K562 (cell line): ENCODE data around the gene SPIN1. TPM values are rescaled to one million over a fixed set of nuclear protein-coding genes. Genes with fewer than 3 reads are reported as not detected.

Experiments used
- AFF4 ChIP-seq: sonication (generic); formaldehyde crosslinking; IDR thresholded peaks from 2 replicates; pipeline ENCODE4 v1.8.0; 2023; ENCODE audit warnings: mild to moderate bottlenecking, missing genetic modification reagents
- CBX3 ChIP-seq, 2 experiments: IDR thresholded peaks; 1 replicate in 1 of 2; 2 replicates in 1 of 2; pipeline ENCODE4 v1.6.1; 2012; ENCODE audit warnings: inconsistent platforms in 2 of 2, low read length in 2 of 2, borderline replicate concordance in 1 of 2, control low read depth in 1 of 2
- CTBP1 ChIP-seq: fragments of 450-650 bp; IDR thresholded peaks from 2 replicates; pipeline ENCODE4 v1.6.1; 2016; ENCODE audit warnings: borderline replicate concordance
- FOXJ2 ChIP-seq: fragments of 200-800 bp; sonication (Bioruptor generic); IDR thresholded peaks from 2 replicates; pipeline ENCODE4 v1.6.1; 2016; ENCODE audit warnings: missing genetic modification characterization, missing compliant biosample characterization
- NONO ChIP-seq, 2 experiments: fragments of 200-400 bp in 1 of 2; fragments of 450-650 bp in 1 of 2; formaldehyde crosslinking in 1 of 2; IDR thresholded peaks; 2 replicates each; pipeline ENCODE4 v1.6.1; 2017; ENCODE audit warnings: low read depth in 2 of 2, mild to moderate bottlenecking in 2 of 2, moderate library complexity in 2 of 2, low read length in 1 of 2
- POLR2G ChIP-seq: fragments of 200-400 bp; formaldehyde crosslinking; IDR thresholded peaks from 2 replicates; pipeline ENCODE4 v1.6.1; 2017; ENCODE audit warnings: low read depth, mild to moderate bottlenecking, antibody characterized with exemption, low read length, moderate library complexity
- PTTG1 ChIP-seq: fragments of 450-650 bp; IDR thresholded peaks from 2 replicates; pipeline ENCODE4 v1.6.1; 2016; ENCODE audit warnings: low read depth, mild to moderate bottlenecking, missing genetic modification characterization, missing compliant biosample characterization
- RNF219 ChIP-seq: fragments of 250-450 bp; sonication (Bioruptor Pico); IDR thresholded peaks from 2 replicates; pipeline ENCODE4 v1.5.0; 2022; ENCODE audit warnings: mild to moderate bottlenecking
- SMAD4 ChIP-seq: fragments of 250-450 bp; sonication (Bioruptor Pico); conservative IDR thresholded peaks from 2 replicates; pipeline ENCODE4 v1.8.0; 2021; ENCODE audit warnings: inconsistent platforms, mild to moderate bottlenecking, moderate library complexity
- ZBTB26 ChIP-seq: fragments of 450-650 bp; formaldehyde crosslinking; IDR thresholded peaks from 2 replicates; pipeline ENCODE4 v1.4.0; 2022; ENCODE audit warnings: missing genetic modification characterization
- ZKSCAN1 ChIP-seq: fragments of 150-350 bp; IDR thresholded peaks from 2 replicates; pipeline ENCODE4 v1.6.1; 2016; ENCODE audit warnings: low read depth, low read length
- ZNF232 ChIP-seq: sonication (generic); formaldehyde crosslinking; IDR thresholded peaks from 2 replicates; pipeline ENCODE4 v1.8.0; 2022; ENCODE audit warnings: mild to moderate bottlenecking, missing genetic modification reagents
- ZNF384 ChIP-seq: IDR thresholded peaks from 2 replicates; pipeline ENCODE4 v1.6.1; 2012; ENCODE audit warnings: low read depth, low read length, improper control_type of control experiment
- ZNF785 ChIP-seq: fragments of 250-450 bp; sonication (Bioruptor Pico); IDR thresholded peaks from 2 replicates; pipeline ENCODE4 v1.4.0; 2020; ENCODE audit warnings: mild to moderate bottlenecking
- polyA plus RNA-seq, 8 experiments: library from polyadenylated mRNA; depleted of rRNA in 4 of 8; stranded (reverse) in 5 of 8; unstranded in 3 of 8; fragments of >200 nt; fragmentation: Nextera tagmentation in 2 of 8; fragmentation: Illumina TruSeq in 1 of 8; extraction: Ambion mirVana in 2 of 8; extraction: Trizol in 1 of 8; gene quantifications; 2 replicates each; pipeline versions ENCODE4 v1.2.1 to v1.2.3, GENCODE V29; 2011 to 2014; ENCODE audit warnings: inconsistent platforms in 1 of 8, missing spikeins in 1 of 8
- total RNA-seq, 7 experiments: library from RNA; depleted of rRNA in 6 of 7; stranded (reverse); fragments of >200 nt in 6 of 7; fragmentation: Illumina TruSeq in 2 of 7; extraction: Trizol in 2 of 7; gene quantifications; 2 replicates each; pipeline versions ENCODE4 v1.2.1 to v1.2.3, GENCODE V29; 2011 to 2021; ENCODE audit warnings: low replicate concordance in 1 of 7
- TF ChIP-seq, protein P1 (sequence below): fragments of 250-450 bp; sonication (Bioruptor Pico); IDR thresholded peaks from 2 replicates; pipeline ENCODE4 v1.8.0; 2021; ENCODE audit warnings: borderline replicate concordance, mild to moderate bottlenecking, moderate library complexity; ENCODE audit not compliant: poor library complexity, severe bottlenecking
- TF ChIP-seq, protein P2 (sequence below), 3 experiments: IDR thresholded peaks in 2 of 3; conservative IDR thresholded peaks in 1 of 3; 2 replicates each; pipeline ENCODE4 v1.5.1; 2011 to 2012; ENCODE audit warnings: low read length in 3 of 3, mild to moderate bottlenecking in 3 of 3, control low read depth in 2 of 3, improper control_type of control experiment in 1 of 3, inconsistent platforms in 1 of 3, low read depth in 1 of 3, mixed read lengths in 1 of 3, moderate library complexity in 1 of 3; ENCODE audit not compliant: insufficient read depth in 2 of 3

The SPIN1 gene
- total and polyA plus RNA-seq, 9 of the 15 experiments (the other 6 are each of a cell fraction or from before 2014, with no cell fraction given), result 7.4 to 25.7 (median 15.6) TPM

DNA sequence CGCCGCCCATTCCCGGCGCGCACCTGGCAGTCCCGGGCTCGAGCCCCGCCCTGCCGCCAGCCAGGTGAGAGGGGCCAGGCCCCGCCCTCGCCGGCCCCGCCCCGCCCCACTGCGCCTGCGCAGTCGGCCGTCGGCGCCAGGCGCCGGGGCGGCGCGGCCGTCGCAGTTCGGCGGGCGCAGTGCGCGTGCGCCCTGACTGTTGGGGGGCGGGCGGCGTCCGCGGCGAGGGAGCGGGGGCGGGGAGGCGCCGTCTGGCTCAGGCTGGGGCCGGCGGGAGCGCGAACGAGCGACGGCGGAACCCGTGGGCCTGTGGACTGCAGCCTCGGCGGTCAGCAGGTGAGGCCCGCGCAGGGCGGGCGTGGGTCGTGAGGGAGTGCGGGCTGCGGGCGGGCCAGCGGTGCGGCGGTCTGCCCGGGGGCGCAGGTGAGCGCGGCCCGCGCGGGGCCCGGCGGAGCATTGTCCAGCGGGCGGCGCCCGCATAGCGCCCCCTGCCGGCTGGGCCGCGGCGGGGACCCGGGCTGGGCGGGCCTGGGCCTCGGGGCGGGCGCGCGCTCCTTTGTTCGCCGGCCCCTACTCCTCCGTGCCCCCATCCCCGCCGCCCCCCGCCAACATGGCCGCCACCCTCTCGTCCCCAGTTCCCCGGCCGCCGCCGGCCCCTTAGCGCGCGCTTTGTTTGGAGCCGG lies at the start of gene SPIN1 (continued):
- no peak for TF ChIP-seq AFF4
- TF ChIP-seq RNF219 (CRISPR knock-in tag), result no peak
- TF ChIP-seq, protein P1, sequence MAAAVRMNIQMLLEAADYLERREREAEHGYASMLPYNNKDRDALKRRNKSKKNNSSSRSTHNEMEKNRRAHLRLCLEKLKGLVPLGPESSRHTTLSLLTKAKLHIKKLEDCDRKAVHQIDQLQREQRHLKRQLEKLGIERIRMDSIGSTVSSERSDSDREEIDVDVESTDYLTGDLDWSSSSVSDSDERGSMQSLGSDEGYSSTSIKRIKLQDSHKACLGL, result no peak
- TF ChIP-seq, protein P2, sequence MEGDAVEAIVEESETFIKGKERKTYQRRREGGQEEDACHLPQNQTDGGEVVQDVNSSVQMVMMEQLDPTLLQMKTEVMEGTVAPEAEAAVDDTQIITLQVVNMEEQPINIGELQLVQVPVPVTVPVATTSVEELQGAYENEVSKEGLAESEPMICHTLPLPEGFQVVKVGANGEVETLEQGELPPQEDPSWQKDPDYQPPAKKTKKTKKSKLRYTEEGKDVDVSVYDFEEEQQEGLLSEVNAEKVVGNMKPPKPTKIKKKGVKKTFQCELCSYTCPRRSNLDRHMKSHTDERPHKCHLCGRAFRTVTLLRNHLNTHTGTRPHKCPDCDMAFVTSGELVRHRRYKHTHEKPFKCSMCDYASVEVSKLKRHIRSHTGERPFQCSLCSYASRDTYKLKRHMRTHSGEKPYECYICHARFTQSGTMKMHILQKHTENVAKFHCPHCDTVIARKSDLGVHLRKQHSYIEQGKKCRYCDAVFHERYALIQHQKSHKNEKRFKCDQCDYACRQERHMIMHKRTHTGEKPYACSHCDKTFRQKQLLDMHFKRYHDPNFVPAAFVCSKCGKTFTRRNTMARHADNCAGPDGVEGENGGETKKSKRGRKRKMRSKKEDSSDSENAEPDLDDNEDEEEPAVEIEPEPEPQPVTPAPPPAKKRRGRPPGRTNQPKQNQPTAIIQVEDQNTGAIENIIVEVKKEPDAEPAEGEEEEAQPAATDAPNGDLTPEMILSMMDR (IDR thresholded peaks at IDR 0.05 in 2 of 3, conservative IDR thresholded peaks at IDR 0.05 in 1 of 3; ENCODE audit: insufficient read depth in 2 of 3, low read depth in 1 of 3, low read length in 3 of 3), result peak in 2 of 3 experiments; percentile 47 to 61; a peak in 3 of 6 replicates
- no peak for TF ChIP-seq ZNF232 (CRISPR knock-in tag)
- peak; percentile 94 for TF ChIP-seq SMAD4 (CRISPR knock-in tag)
- no peak for TF ChIP-seq PTTG1 (tag)
- TF ChIP-seq POLR2G, result peak; percentile 61
- no peak for TF ChIP-seq ZBTB26 (CRISPR knock-in tag)
- TF ChIP-seq CBX3 (IDR thresholded peaks at IDR 0.05; ENCODE audit: borderline replicate concordance in 1 of 2, low read length in 2 of 2), result no peak
- TF ChIP-seq NONO (IDR thresholded peaks at IDR 0.05; ENCODE audit: low read depth in 2 of 2, low read length in 1 of 2), result 0 out of 4 replicates have a peak, but pooled peaks of 1 of the 2 experiments have one; percentile 54
- TF ChIP-seq ZNF785 (CRISPR knock-in tag), result no peak
- TF ChIP-seq ZNF384, result no peak
- no peak for TF ChIP-seq FOXJ2 (tag)
- TF ChIP-seq ZKSCAN1, result no peak
- no peak; the same call in 1 of the 2 replicates for TF ChIP-seq CTBP1
